Neural crest cell (in vitro differentiated cells): ENCODE results near the gene PRDM16. TPM values are rescaled to one million over a fixed set of nuclear protein-coding genes. Genes with fewer than 3 reads are reported as not detected.
A peak's percentile ranks its signal among the peaks of the same experiment; 100 is the strongest.

Source experiments
- DNase-seq: peaks from one replicate; pipeline ENCODE4 v3.0.0; 2021; ENCODE audit warnings: low read depth, mixed read lengths, low spot score
- H3K27ac Mint-ChIP-seq: one replicate; pipeline ENCODE4 v1.8.0; 2021; ENCODE audit warnings: mild to moderate bottlenecking, mixed read lengths; ENCODE audit not compliant: unreplicated experiment
- H3K27me3 Mint-ChIP-seq: 2 replicates; pipeline ENCODE4 v1.8.0; 2021; ENCODE audit warnings: low read depth, mild to moderate bottlenecking, mixed read lengths
- H3K36me3 Mint-ChIP-seq: 2 replicates; pipeline ENCODE4 v1.8.0; 2021; ENCODE audit warnings: low read depth, mild to moderate bottlenecking, mixed read lengths
- H3K4me1 Mint-ChIP-seq: 2 replicates; pipeline ENCODE4 v1.8.0; 2021; ENCODE audit warnings: mixed read lengths
- H3K4me3 Mint-ChIP-seq: one replicate; pipeline ENCODE4 v1.8.0; 2021; ENCODE audit warnings: mild to moderate bottlenecking, mixed read lengths
- H3K9me3 Mint-ChIP-seq: 2 replicates; pipeline ENCODE4 v1.8.0; 2021; ENCODE audit warnings: mixed read lengths
- CTCF ChIP-seq: fragments of 200-600 bp; sonication (generic); conservative IDR thresholded peaks from 2 replicates; pipeline ENCODE4 v1.5.0; 2021; ENCODE audit warnings: antibody characterized with exemption, mild to moderate bottlenecking
- total RNA-seq: library from RNA; stranded (reverse); gene quantifications from 2 replicates; pipeline ENCODE4 v1.2.1, GENCODE V29; 2021

The PRDM16 gene
- total RNA-seq, 1 donor from 2014 or later = 11.7 TPM

DNA sequence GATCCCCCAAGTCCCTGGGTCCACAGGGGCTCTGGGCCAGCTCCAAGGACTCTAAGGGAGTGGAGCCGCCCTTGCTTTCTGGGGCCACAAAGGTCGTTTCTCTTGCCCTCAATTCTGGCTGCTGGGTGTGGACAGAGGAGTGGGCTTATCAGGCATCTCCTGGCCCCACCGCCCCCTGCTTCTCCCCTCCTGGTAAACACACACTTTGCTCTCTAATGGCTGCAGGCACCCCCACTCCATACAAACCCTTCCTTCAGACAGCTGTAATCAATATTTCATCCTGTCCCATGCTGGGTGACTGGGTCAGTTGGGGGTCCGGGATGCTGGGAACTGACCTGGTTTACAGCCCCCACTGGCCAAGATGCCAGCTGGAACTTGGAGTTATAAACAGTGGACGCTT, 67.5 kb downstream of the PRDM16 start:
- DNase-seq = no peak
- Mint-ChIP-seq H3K27ac (no peak overlapping the region), H3K27me3 (peaks cover 6% of the 10 kb centered on the region), H3K36me3 (no peaks in the 10 kb centered on the region), H3K9me3 (no peaks in the 10 kb centered on the region), H3K4me1 (peaks cover 63% of the 10 kb centered on the region), H3K4me3 (peak overlapping the region; percentile 49)
- no peak for TF ChIP-seq CTCF

GRCh38 chr1:3137111-3138100, 68.4 kb downstream of the PRDM16 start:
- H3K9me3 Mint-ChIP-seq = no peaks in the 10 kb centered on the region
- no peak for DNase-seq
- peaks cover 66% of the 10 kb centered on the region for H3K4me1 Mint-ChIP-seq
- no peak overlapping the region for H3K27ac Mint-ChIP-seq
- peak overlapping the region; percentile 41 for H3K4me3 Mint-ChIP-seq
- no peaks in the 10 kb centered on the region for H3K36me3 Mint-ChIP-seq
- peaks cover 6% of the 10 kb centered on the region for H3K27me3 Mint-ChIP-seq
- TF ChIP-seq CTCF = no peak

DNA sequence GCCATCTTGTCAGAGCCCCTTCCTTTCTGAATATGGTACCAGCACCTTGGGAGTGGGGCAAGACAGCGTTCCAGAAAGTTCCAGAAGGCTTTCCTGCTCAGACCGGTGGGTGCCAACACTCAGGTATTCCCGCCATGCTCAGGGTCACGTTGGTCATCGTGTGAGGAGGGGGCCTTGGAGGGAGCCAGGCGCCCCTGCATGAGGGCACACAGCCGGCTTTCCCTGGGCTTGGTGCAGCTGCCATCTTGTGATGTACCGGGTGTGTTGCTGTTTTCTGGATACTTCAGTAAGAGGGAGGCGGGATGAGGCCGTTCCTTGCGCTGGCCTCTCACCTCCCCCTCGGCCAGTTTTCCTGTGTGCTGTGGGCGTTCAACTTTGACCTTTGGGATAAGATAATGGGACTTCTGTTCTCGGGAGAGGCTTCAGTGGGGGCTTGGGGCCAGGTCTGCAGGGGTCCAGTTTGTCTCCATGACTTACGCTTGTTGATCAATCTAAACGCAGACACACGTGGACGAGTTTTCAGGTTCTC, 69.7 kb downstream of the PRDM16 start:
- peak; percentile 40 for DNase-seq
- Mint-ChIP-seq H3K36me3 (no peaks in the 10 kb centered on the region), H3K27me3 (peaks cover 6% of the 10 kb centered on the region), H3K4me1 (peaks cover 71% of the 10 kb centered on the region), H3K4me3 (peak overlapping the region; percentile 73), H3K27ac (peak overlapping the region; percentile 47), H3K9me3 (no peaks in the 10 kb centered on the region)
- no peak for TF ChIP-seq CTCF

DNA sequence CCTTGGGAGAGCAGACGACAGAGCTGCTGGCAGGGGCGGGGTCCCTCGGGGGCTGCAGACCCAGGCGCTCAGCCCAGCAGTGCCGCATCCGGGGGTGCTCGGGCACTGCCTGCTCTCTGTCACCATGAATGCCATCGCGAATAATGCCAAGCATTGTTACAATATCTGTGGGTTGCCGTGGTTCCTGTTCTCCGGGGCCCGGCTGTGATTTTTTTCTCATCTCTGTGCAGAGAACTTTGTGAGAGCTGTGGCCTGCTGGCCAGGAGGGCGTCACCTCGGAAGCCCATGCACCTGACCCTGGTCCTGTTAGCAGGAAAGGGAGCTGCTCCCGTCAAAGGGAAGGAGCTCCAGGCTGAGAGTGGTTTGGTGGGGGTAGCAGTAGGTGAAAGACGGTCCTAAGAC, 70.4 kb downstream of the PRDM16 start:
- no peaks in the 10 kb centered on the region for H3K36me3 Mint-ChIP-seq
- no peaks in the 10 kb centered on the region for H3K9me3 Mint-ChIP-seq
- no peak for DNase-seq
- peak overlapping the region; percentile 72 for H3K4me3 Mint-ChIP-seq
- peaks cover 6% of the 10 kb centered on the region for H3K27me3 Mint-ChIP-seq
- no peak for TF ChIP-seq CTCF
- peaks cover 64% of the 10 kb centered on the region for H3K4me1 Mint-ChIP-seq
- H3K27ac Mint-ChIP-seq = peak overlapping the region; percentile 50

- Mint-ChIP-seq H3K36me3 (no peaks in the 10 kb centered on the region), H3K27me3 (peaks cover 6% of the 10 kb centered on the region), H3K4me1 (peaks cover 62% of the 10 kb centered on the region), H3K4me3 (peak overlapping the region; percentile 72), H3K27ac (peak overlapping the region; percentile 50), H3K9me3 (no peaks in the 10 kb centered on the region)
- no peak for TF ChIP-seq CTCF
- DNase-seq = no peak
Measured at GRCh38 chr1:3139871-3140361, 70.9 kb downstream of the PRDM16 start.
